ENCODE measurements around the gene BRD9.
A peak's percentile ranks its signal among the peaks of the same experiment; 100 is the strongest.

Gene BRD9

GRCh38 chr5:859798-860296 lies 32.8 kb downstream of the BRD9 start:
- peaks cover 6% of the 10 kb centered on the region for H3K36me3 Mint-ChIP-seq (ENCODE audit: low read depth)
- H3K9me3 Mint-ChIP-seq, result no peaks in the 10 kb centered on the region
- DNase-seq, result no peak
- H3K4me3 Mint-ChIP-seq, result no peak overlapping the region
- peaks cover 16% of the 10 kb centered on the region for H3K4me1 Mint-ChIP-seq
- peaks cover 4% of the 10 kb centered on the region for H3K27me3 Mint-ChIP-seq (ENCODE audit: low read depth, poor library complexity)
- no peak for TF ChIP-seq CTCF (IDR thresholded peaks at IDR 0.05)
- H3K27ac Mint-ChIP-seq, result peak overlapping the region; percentile 93

GRCh38 chr5:859391-859790 lies 33.2 kb downstream of the BRD9 start:
- Mint-ChIP-seq H3K4me1 (peaks cover 16% of the 10 kb centered on the region), H3K9me3 (no peaks in the 10 kb centered on the region), H3K27ac (peak overlapping the region; percentile 93), H3K27me3 (ENCODE audit: low read depth, poor library complexity) (peaks cover 4% of the 10 kb centered on the region), H3K36me3 (ENCODE audit: low read depth) (peaks cover 6% of the 10 kb centered on the region), H3K4me3 (no peak overlapping the region)
- no peak for TF ChIP-seq CTCF (IDR thresholded peaks at IDR 0.05)
- DNase-seq, result no peak

- TF ChIP-seq CTCF (IDR thresholded peaks at IDR 0.05), result no peak
- Mint-ChIP-seq H3K4me1 (peaks cover 16% of the 10 kb centered on the region), H3K27me3 (ENCODE audit: low read depth, poor library complexity) (peaks cover 7% of the 10 kb centered on the region), H3K27ac (peak overlapping the region; percentile 93), H3K36me3 (ENCODE audit: low read depth) (no peaks in the 10 kb centered on the region), H3K9me3 (no peaks in the 10 kb centered on the region), H3K4me3 (no peak overlapping the region)
- DNase-seq, result no peak
Measured at GRCh38 chr5:858726-859125, 33.9 kb downstream of the BRD9 start.

- Mint-ChIP-seq H3K4me3 (no peak overlapping the region), H3K9me3 (no peaks in the 10 kb centered on the region), H3K27me3 (ENCODE audit: low read depth, poor library complexity) (peaks cover 10% of the 10 kb centered on the region), H3K27ac (no peak overlapping the region), H3K36me3 (ENCODE audit: low read depth) (no peaks in the 10 kb centered on the region), H3K4me1 (peaks cover 19% of the 10 kb centered on the region)
- TF ChIP-seq CTCF (IDR thresholded peaks at IDR 0.05), result no peak
- no peak for DNase-seq
Measured at GRCh38 chr5:856531-857425, 35.8 kb downstream of the BRD9 start.

GRCh38 chr5:855771-856530 lies 36.6 kb downstream of the BRD9 start:
- Mint-ChIP-seq H3K27ac (no peak overlapping the region), H3K9me3 (no peaks in the 10 kb centered on the region), H3K36me3 (ENCODE audit: low read depth) (no peaks in the 10 kb centered on the region), H3K4me1 (peaks cover 25% of the 10 kb centered on the region), H3K27me3 (ENCODE audit: low read depth, poor library complexity) (peaks cover 10% of the 10 kb centered on the region), H3K4me3 (no peak overlapping the region)
- TF ChIP-seq CTCF (IDR thresholded peaks at IDR 0.05), result no peak
- no peak for DNase-seq
